Thoracic aorta (tissue), 2 donors: ENCODE data around the gene TMEM161A. TPM values are rescaled to one million over a fixed set of nuclear protein-coding genes. Genes with fewer than 3 reads are reported as not detected.
"Not testable (repeated sequence)": the region's sequence is repeated elsewhere in the genome, so short reads cannot be mapped to it uniquely, and the experiment has no call there.

ENCODE experiments used
- ATAC-seq: fragments of 150-250 bp; one replicate; pipeline ENCODE4 v1.8.0; 2017; ENCODE audit warnings: low read depth; ENCODE audit not compliant: insufficient number of reproducible peaks, low FRiP score
- DNase-seq: peaks from one replicate; pipeline ENCODE4 v3.0.0-alpha.2; 2020; ENCODE audit warnings: low spot score
- H3K27ac ChIP-seq, 2 donors: fragments of 200-600 bp; sonication (generic); 1 replicate in 1 of 2; 2 replicates in 1 of 2; pipeline ENCODE4 v1.5.1; 2016; ENCODE audit warnings: mild to moderate bottlenecking in 2 of 2, moderate library complexity in 2 of 2
- H3K27me3 ChIP-seq: fragments of 200-600 bp; sonication (generic); replicated peaks from 2 replicates; pipeline ENCODE4 v1.6.0; 2016; ENCODE audit warnings: mild to moderate bottlenecking; ENCODE audit not compliant: insufficient read depth
- H3K36me3 ChIP-seq: fragments of 200-600 bp; sonication (generic); one replicate; pipeline ENCODE4 v1.5.1; 2016
- H3K4me1 ChIP-seq, 2 donors: fragments of 200-600 bp; sonication (generic); 1 replicate in 1 of 2; 2 replicates in 1 of 2; pipeline versions ENCODE4 v1.5.1 to v1.6.0; 2016; ENCODE audit warnings: low read depth in 2 of 2, mild to moderate bottlenecking in 1 of 2; ENCODE audit not compliant: control insufficient read depth in 1 of 2
- H3K4me3 ChIP-seq: fragments of 200-600 bp; sonication (generic); 2 replicates; pipeline ENCODE4 v1.5.1; 2016; ENCODE audit warnings: mild to moderate bottlenecking
- H3K9me3 ChIP-seq: fragments of 200-600 bp; sonication (generic); 2 replicates; pipeline ENCODE4 v1.5.1; 2016
- total RNA-seq, 2 donors: library from RNA; depleted of rRNA; stranded (reverse); fragments of >200 nt; gene quantifications; one replicate each; pipeline versions ENCODE4 v1.1.0 to v1.2.3, GENCODE V29; 2016
- TF ChIP-seq, protein P1 (sequence below): fragments of 200-600 bp; sonication (generic); IDR thresholded peaks from one replicate; pipeline ENCODE4 v1.5.1; 2019; ENCODE audit warnings: antibody characterized with exemption

TMEM161A gene
- total RNA-seq, 2 donors from 2014 or later, result 13.8 to 14.4 TPM

GRCh38 chr19:19106056-19106551 is 32.2 kb downstream of the TMEM161A start:
- Histone ChIP-seq H3K4me1 (peaks cover 0 to 19% of the 10 kb centered on the region in 2 donors), H3K27ac (no peak overlapping the region), H3K9me3 (no peaks in the 10 kb centered on the region), H3K36me3 (no peaks in the 10 kb centered on the region), H3K27me3 (no peaks in the 10 kb centered on the region), H3K4me3 (peak overlapping the region; percentile 25)
- ATAC-seq, result no peak
- TF ChIP-seq, protein P1, sequence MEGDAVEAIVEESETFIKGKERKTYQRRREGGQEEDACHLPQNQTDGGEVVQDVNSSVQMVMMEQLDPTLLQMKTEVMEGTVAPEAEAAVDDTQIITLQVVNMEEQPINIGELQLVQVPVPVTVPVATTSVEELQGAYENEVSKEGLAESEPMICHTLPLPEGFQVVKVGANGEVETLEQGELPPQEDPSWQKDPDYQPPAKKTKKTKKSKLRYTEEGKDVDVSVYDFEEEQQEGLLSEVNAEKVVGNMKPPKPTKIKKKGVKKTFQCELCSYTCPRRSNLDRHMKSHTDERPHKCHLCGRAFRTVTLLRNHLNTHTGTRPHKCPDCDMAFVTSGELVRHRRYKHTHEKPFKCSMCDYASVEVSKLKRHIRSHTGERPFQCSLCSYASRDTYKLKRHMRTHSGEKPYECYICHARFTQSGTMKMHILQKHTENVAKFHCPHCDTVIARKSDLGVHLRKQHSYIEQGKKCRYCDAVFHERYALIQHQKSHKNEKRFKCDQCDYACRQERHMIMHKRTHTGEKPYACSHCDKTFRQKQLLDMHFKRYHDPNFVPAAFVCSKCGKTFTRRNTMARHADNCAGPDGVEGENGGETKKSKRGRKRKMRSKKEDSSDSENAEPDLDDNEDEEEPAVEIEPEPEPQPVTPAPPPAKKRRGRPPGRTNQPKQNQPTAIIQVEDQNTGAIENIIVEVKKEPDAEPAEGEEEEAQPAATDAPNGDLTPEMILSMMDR, result no peak
- DNase-seq, result no peak

GRCh38 chr19:19105365-19106055 is 32.8 kb downstream of the TMEM161A start:
- ATAC-seq (no peak), DNase-seq (no peak)
- Histone ChIP-seq H3K27me3 (no peaks in the 10 kb centered on the region), H3K4me1 (peaks cover 0 to 15% of the 10 kb centered on the region in 2 donors), H3K27ac (no peak overlapping the region), H3K4me3 (peak overlapping the region; percentile 25), H3K9me3 (no peaks in the 10 kb centered on the region), H3K36me3 (no peaks in the 10 kb centered on the region)
- TF ChIP-seq, protein P1, result no peak

- DNase-seq, result no peak
- Histone ChIP-seq H3K36me3 (peaks cover 7% of the 10 kb centered on the region), H3K4me3 (no peak overlapping the region), H3K9me3 (no peaks in the 10 kb centered on the region), H3K27me3 (no peaks in the 10 kb centered on the region), H3K4me1 (no peaks in the 10 kb centered on the region), H3K27ac (no peak overlapping the region)
- TF ChIP-seq, protein P1, result no peak
- no peak for ATAC-seq
These were observed 35.1 kb downstream of the TMEM161A start for GRCh38 chr19:19103167-19103566.

GRCh38 chr19:19102566-19102965 is 35.7 kb downstream of the TMEM161A start:
- not testable (repeated sequence) for DNase-seq, H3K9me3 ChIP-seq, H3K27ac ChIP-seq, H3K27me3 ChIP-seq, H3K4me3 ChIP-seq, H3K4me1 ChIP-seq, H3K36me3 ChIP-seq, ATAC-seq

GRCh38 chr19:19101540-19101939 is 36.7 kb downstream of the TMEM161A start:
- Histone ChIP-seq H3K27me3 (no peaks in the 10 kb centered on the region), H3K27ac (no peak overlapping the region), H3K9me3 (no peaks in the 10 kb centered on the region), H3K4me1 (no peaks in the 10 kb centered on the region), H3K36me3 (peaks cover 9% of the 10 kb centered on the region), H3K4me3 (no peak overlapping the region)
- TF ChIP-seq, protein P1, result no peak
- ATAC-seq (no peak), DNase-seq (no peak)
